SK-N-SH treated with all-trans-retinoic acid at 6 μM for 48 hours (cell line): ENCODE data around the gene MAP3K3.

Experiments used
- ATAC-seq: fragments of 200-7000 bp; cut with Tn5 transposase; 3 replicates; pipeline ENCODE4 v1.9.1; 2020; ENCODE audit warnings: mild to moderate bottlenecking, moderate library complexity
- ARNTL ChIP-seq: fragments of 450-650 bp; formaldehyde crosslinking; IDR thresholded peaks from 2 replicates; pipeline ENCODE4 v1.5.0; 2020; ENCODE audit warnings: low read depth, mild to moderate bottlenecking, moderate library complexity, borderline replicate concordance
- BACH2 ChIP-seq: fragments of 250-450 bp; sonication (Bioruptor Pico); IDR thresholded peaks from 2 replicates; pipeline ENCODE4 v1.9.0; 2021; ENCODE audit warnings: mild to moderate bottlenecking, borderline replicate concordance
- ISL1 ChIP-seq: fragments of 250-450 bp; sonication (Bioruptor Pico); IDR thresholded peaks from 2 replicates; pipeline ENCODE4 v2.1.2; 2022; ENCODE audit warnings: mild to moderate bottlenecking, moderate library complexity
- RARB ChIP-seq: fragments of 250-450 bp; sonication (Bioruptor Pico); IDR thresholded peaks from 2 replicates; pipeline ENCODE4 v1.8.0; 2021; ENCODE audit warnings: mild to moderate bottlenecking, moderate library complexity
- SNAI2 ChIP-seq: fragments of 250-450 bp; sonication (Bioruptor Pico); IDR thresholded peaks from 2 replicates; pipeline ENCODE4 v1.5.0; 2020; ENCODE audit warnings: mild to moderate bottlenecking, moderate library complexity
- TCF4 ChIP-seq: fragments of 250-450 bp; sonication (Bioruptor Pico); IDR thresholded peaks from 2 replicates; pipeline ENCODE4 v1.8.0; 2021; ENCODE audit warnings: mild to moderate bottlenecking, moderate library complexity, borderline replicate concordance
- ZC3H10 ChIP-seq: fragments of 250-450 bp; sonication (Bioruptor Pico); IDR thresholded peaks from 2 replicates; pipeline ENCODE4 v1.5.1; 2021; ENCODE audit warnings: mild to moderate bottlenecking, moderate library complexity
- ZFP3 ChIP-seq: fragments of 250-450 bp; sonication (Bioruptor Pico); IDR thresholded peaks from 2 replicates; pipeline ENCODE4 v1.5.0; 2020; ENCODE audit warnings: mild to moderate bottlenecking, moderate library complexity
- ZFP30 ChIP-seq: fragments of 450-650 bp; formaldehyde crosslinking; IDR thresholded peaks from 2 replicates; pipeline ENCODE4 v1.5.0; 2022; ENCODE audit warnings: mild to moderate bottlenecking, moderate library complexity
- ZNF565 ChIP-seq: fragments of 450-650 bp; formaldehyde crosslinking; conservative IDR thresholded peaks from 2 replicates; pipeline ENCODE4 v1.5.0; 2020; ENCODE audit warnings: low read depth, mild to moderate bottlenecking, moderate library complexity
- ZNF70 ChIP-seq: fragments of 450-650 bp; formaldehyde crosslinking; IDR thresholded peaks from 2 replicates; pipeline ENCODE4 v1.5.0; 2020; ENCODE audit warnings: mild to moderate bottlenecking, moderate library complexity
- ZNF8 ChIP-seq: fragments of 450-650 bp; formaldehyde crosslinking; IDR thresholded peaks from 2 replicates; pipeline ENCODE4 v1.5.0; 2020; ENCODE audit warnings: mild to moderate bottlenecking, moderate library complexity
- TF ChIP-seq, protein P1 (sequence below): fragments of 250-450 bp; sonication (Bioruptor Pico); IDR thresholded peaks from 2 replicates; pipeline ENCODE4 v1.8.0; 2021; ENCODE audit warnings: low read depth, mild to moderate bottlenecking, moderate library complexity, borderline replicate concordance
- TF ChIP-seq, protein P2 (sequence below): fragments of 250-450 bp; sonication (Bioruptor Pico); IDR thresholded peaks from 2 replicates; pipeline ENCODE4 v1.5.0; 2020; ENCODE audit warnings: mild to moderate bottlenecking, moderate library complexity
- TF ChIP-seq, protein P3 (sequence below): fragments of 250-450 bp; sonication (Bioruptor Pico); IDR thresholded peaks from 2 replicates; pipeline ENCODE4 v1.5.1; 2021; ENCODE audit warnings: mild to moderate bottlenecking, moderate library complexity
- TF ChIP-seq, protein P4 (sequence below): fragments of 250-450 bp; sonication (Bioruptor Pico); IDR thresholded peaks from 2 replicates; pipeline ENCODE4 v1.8.0; 2020; ENCODE audit warnings: mild to moderate bottlenecking, moderate library complexity, borderline replicate concordance

The MAP3K3 gene

DNA sequence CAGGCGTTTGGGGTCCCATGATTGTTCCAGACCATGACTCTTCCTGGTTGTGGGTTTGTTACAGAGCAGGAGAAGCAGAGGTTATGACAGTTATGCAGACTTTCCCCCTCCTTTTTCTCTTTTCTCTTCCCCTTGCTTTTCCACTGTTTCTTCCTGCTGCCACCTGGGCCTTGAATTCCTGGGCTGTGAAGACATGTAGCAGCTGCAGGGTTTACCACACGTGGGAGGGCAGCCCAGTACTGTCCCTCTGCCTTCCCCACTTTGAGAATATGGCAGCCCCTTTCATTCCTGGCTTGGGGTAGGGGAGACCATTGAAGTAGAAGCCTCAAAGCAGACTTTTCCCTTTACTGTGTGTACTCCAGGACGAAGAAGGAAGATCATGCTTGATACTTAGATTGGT is 29.4 kb upstream of the MAP3K3 start:
- no peak for ATAC-seq
- TF ChIP-seq SNAI2 (CRISPR knock-in tag): no peak
- no peak for TF ChIP-seq ZFP3
- no peak for TF ChIP-seq TCF4 (CRISPR knock-in tag)
- TF ChIP-seq BACH2 (CRISPR knock-in tag): no peak

DNA sequence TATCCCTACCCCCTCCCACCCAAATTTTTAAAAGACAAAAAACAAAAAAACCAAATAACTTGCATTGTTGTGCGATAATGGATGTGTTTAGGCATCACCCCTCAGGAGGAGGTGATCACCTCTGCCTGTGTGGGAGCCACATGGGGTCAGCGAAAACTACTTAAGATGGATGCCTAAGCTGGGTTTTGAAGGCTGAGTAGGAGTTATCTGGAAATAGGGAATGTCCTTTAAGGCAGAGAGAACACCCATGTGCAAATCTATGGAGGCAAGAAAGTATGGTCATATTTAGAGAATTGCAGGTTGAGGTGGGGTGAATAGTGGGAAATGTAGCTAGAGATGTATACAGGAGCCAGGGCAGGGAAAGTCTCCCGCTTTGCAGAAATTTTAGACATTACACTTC is 27.1 kb upstream of the MAP3K3 start:
- TF ChIP-seq ZFP3 (peak; percentile 93), TCF4 (CRISPR knock-in tag) (no peak)
- TF ChIP-seq, all 23 proteins: peak for 1
- no peak for ATAC-seq

DNA sequence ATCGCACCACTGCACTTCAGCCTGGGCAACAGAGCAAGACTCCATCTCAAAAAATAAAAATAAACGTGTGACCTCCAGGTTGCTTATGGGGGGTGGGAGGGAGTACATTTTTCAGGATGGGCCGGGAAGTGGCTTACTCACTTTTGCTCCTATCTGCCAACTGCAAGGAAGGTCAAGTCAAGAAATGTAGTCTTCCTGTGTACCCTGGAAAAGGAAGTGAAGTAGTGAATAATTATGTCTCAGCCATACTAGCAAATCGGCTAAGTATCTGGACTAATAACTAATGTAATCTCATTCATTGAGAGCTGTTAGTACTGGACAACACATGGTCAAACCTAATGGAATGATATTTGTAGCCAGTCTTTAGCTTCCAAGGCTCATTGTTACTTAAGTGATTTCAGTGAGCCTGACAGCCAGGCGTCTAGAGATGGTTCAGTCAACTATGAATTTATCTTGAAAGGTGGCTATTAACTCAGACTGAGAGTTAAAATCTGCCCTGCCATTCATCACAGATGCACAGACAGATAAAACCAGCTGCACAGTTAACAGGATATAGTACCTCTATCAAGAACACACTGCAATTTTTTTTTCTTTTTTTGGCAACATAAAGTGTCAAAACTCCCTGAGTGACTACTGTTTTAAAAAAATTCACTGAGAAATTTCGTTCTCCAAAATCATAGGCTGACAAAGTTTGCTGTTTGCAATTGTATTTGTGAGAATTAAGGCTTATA is 25.2 kb upstream of the MAP3K3 start:
- no peak for ATAC-seq
- TF ChIP-seq ZNF565: no peak
- no peak for TF ChIP-seq ZNF70 (CRISPR knock-in tag)
- TF ChIP-seq ZFP30 (CRISPR knock-in tag): no peak
- no peak for TF ChIP-seq ZFP3
- TF ChIP-seq, protein P1, sequence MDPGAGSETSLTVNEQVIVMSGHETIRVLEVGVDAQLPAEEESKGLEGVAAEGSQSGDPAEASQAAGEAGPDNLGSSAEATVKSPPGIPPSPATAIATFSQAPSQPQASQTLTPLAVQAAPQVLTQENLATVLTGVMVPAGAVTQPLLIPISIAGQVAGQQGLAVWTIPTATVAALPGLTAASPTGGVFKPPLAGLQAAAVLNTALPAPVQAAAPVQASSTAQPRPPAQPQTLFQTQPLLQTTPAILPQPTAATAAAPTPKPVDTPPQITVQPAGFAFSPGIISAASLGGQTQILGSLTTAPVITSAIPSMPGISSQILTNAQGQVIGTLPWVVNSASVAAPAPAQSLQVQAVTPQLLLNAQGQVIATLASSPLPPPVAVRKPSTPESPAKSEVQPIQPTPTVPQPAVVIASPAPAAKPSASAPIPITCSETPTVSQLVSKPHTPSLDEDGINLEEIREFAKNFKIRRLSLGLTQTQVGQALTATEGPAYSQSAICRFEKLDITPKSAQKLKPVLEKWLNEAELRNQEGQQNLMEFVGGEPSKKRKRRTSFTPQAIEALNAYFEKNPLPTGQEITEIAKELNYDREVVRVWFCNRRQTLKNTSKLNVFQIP (CRISPR knock-in tag): no peak
- no peak for TF ChIP-seq ZC3H10 (CRISPR knock-in tag)

DNA sequence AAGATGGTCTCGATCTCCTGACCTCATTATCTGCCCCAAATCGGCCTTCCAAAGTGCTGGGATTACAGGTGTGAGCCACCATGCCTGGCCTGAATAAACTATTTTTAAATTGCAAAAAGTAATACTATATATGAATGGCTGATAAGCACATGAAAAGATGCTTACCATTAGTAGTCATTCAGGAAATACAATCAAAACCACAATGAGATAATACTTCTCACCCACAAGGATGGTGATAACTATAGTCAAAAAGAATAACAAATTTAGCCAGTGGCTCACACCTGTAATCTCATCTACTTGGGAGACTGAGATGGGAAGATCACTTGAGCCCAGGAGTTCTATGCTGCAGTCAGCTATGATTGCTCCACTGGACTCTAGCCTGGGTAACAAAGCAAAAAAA is 23.9 kb upstream of the MAP3K3 start:
- TF ChIP-seq, protein P2, sequence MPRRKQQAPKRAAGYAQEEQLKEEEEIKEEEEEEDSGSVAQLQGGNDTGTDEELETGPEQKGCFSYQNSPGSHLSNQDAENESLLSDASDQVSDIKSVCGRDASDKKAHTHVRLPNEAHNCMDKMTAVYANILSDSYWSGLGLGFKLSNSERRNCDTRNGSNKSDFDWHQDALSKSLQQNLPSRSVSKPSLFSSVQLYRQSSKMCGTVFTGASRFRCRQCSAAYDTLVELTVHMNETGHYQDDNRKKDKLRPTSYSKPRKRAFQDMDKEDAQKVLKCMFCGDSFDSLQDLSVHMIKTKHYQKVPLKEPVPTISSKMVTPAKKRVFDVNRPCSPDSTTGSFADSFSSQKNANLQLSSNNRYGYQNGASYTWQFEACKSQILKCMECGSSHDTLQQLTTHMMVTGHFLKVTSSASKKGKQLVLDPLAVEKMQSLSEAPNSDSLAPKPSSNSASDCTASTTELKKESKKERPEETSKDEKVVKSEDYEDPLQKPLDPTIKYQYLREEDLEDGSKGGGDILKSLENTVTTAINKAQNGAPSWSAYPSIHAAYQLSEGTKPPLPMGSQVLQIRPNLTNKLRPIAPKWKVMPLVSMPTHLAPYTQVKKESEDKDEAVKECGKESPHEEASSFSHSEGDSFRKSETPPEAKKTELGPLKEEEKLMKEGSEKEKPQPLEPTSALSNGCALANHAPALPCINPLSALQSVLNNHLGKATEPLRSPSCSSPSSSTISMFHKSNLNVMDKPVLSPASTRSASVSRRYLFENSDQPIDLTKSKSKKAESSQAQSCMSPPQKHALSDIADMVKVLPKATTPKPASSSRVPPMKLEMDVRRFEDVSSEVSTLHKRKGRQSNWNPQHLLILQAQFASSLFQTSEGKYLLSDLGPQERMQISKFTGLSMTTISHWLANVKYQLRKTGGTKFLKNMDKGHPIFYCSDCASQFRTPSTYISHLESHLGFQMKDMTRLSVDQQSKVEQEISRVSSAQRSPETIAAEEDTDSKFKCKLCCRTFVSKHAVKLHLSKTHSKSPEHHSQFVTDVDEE (CRISPR knock-in tag): no peak
- TF ChIP-seq, protein P1 (CRISPR knock-in tag): no peak
- no peak for TF ChIP-seq ZNF70 (CRISPR knock-in tag)
- TF ChIP-seq ZNF565: no peak
- TF ChIP-seq, protein P3, sequence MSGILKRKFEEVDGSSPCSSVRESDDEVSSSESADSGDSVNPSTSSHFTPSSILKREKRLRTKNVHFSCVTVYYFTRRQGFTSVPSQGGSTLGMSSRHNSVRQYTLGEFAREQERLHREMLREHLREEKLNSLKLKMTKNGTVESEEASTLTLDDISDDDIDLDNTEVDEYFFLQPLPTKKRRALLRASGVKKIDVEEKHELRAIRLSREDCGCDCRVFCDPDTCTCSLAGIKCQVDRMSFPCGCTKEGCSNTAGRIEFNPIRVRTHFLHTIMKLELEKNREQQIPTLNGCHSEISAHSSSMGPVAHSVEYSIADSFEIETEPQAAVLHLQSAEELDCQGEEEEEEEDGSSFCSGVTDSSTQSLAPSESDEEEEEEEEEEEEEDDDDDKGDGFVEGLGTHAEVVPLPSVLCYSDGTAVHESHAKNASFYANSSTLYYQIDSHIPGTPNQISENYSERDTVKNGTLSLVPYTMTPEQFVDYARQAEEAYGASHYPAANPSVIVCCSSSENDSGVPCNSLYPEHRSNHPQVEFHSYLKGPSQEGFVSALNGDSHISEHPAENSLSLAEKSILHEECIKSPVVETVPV (CRISPR knock-in tag): no peak
- TF ChIP-seq RARB (CRISPR knock-in tag): no peak
- TF ChIP-seq ISL1 (CRISPR knock-in tag): no peak
- no peak for TF ChIP-seq ZC3H10 (CRISPR knock-in tag)
- TF ChIP-seq ZNF8: no peak
- TF ChIP-seq ARNTL (CRISPR knock-in tag): no peak
- TF ChIP-seq, protein P4, sequence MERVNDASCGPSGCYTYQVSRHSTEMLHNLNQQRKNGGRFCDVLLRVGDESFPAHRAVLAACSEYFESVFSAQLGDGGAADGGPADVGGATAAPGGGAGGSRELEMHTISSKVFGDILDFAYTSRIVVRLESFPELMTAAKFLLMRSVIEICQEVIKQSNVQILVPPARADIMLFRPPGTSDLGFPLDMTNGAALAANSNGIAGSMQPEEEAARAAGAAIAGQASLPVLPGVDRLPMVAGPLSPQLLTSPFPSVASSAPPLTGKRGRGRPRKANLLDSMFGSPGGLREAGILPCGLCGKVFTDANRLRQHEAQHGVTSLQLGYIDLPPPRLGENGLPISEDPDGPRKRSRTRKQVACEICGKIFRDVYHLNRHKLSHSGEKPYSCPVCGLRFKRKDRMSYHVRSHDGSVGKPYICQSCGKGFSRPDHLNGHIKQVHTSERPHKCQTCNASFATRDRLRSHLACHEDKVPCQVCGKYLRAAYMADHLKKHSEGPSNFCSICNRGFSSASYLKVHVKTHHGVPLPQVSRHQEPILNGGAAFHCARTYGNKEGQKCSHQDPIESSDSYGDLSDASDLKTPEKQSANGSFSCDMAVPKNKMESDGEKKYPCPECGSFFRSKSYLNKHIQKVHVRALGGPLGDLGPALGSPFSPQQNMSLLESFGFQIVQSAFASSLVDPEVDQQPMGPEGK (CRISPR knock-in tag): no peak
- TF ChIP-seq, all 23 proteins: peak for 0
- no peak for ATAC-seq
